Nephron progenitor cell (in vitro differentiated cells): ENCODE data around the gene SMCO4.
"Not testable (repeated sequence)": the region's sequence is repeated elsewhere in the genome, so short reads cannot be mapped to it uniquely, and the experiment has no call there.

Source experiments
- DNase-seq: peaks from one replicate; pipeline ENCODE4 v3.0.0; 2021
- H3K27ac Mint-ChIP-seq: 2 replicates; pipeline ENCODE4 v1.8.0; 2021; ENCODE audit warnings: mild to moderate bottlenecking, moderate library complexity, mixed read lengths
- H3K27me3 Mint-ChIP-seq: 2 replicates; pipeline ENCODE4 v1.8.0; 2021; ENCODE audit warnings: mild to moderate bottlenecking, low read depth, mixed read lengths; ENCODE audit not compliant: poor library complexity
- H3K36me3 Mint-ChIP-seq: 2 replicates; pipeline ENCODE4 v1.8.0; 2021; ENCODE audit warnings: low read depth, mixed read lengths
- H3K4me1 Mint-ChIP-seq: 2 replicates; pipeline ENCODE4 v1.8.0; 2021; ENCODE audit warnings: mixed read lengths
- H3K4me3 Mint-ChIP-seq: 2 replicates; pipeline ENCODE4 v1.8.0; 2021; ENCODE audit warnings: mild to moderate bottlenecking, moderate library complexity, mixed read lengths
- H3K9me3 Mint-ChIP-seq: 2 replicates; pipeline ENCODE4 v1.8.0; 2021; ENCODE audit warnings: mild to moderate bottlenecking, moderate library complexity, mixed read lengths
- CTCF ChIP-seq: fragments of 200-600 bp; sonication (generic); IDR thresholded peaks from 2 replicates; pipeline ENCODE4 v1.5.0; 2021; ENCODE audit warnings: antibody characterized with exemption

The SMCO4 gene

GRCh38 chr11:93467054-93467453 is 76.1 kb downstream of the SMCO4 start:
- no peak overlapping the region for H3K4me3 Mint-ChIP-seq
- no peaks in the 10 kb centered on the region for H3K36me3 Mint-ChIP-seq
- no peak overlapping the region for H3K27ac Mint-ChIP-seq
- DNase-seq, result no peak
- H3K4me1 Mint-ChIP-seq, result no peaks in the 10 kb centered on the region
- H3K27me3 Mint-ChIP-seq, result peaks cover 6% of the 10 kb centered on the region
- peaks cover 14% of the 10 kb centered on the region for H3K9me3 Mint-ChIP-seq
- TF ChIP-seq CTCF, result no peak

- Mint-ChIP-seq H3K4me3 (no peak overlapping the region), H3K36me3 (no peaks in the 10 kb centered on the region), H3K27ac (no peak overlapping the region), H3K4me1 (no peaks in the 10 kb centered on the region), H3K27me3 (peaks cover 6% of the 10 kb centered on the region), H3K9me3 (peaks cover 24% of the 10 kb centered on the region)
- no peak for TF ChIP-seq CTCF
- DNase-seq, result no peak
These were observed 78.2 kb downstream of the SMCO4 start for GRCh38 chr11:93464927-93465540.

GRCh38 chr11:93463666-93464065 is 79.5 kb downstream of the SMCO4 start:
- not testable (repeated sequence) for H3K4me3 Mint-ChIP-seq, H3K36me3 Mint-ChIP-seq, H3K27me3 Mint-ChIP-seq, DNase-seq, H3K4me1 Mint-ChIP-seq, H3K27ac Mint-ChIP-seq
- peaks cover 30% of the 10 kb centered on the region for H3K9me3 Mint-ChIP-seq

- Mint-ChIP-seq H3K27ac (no peak overlapping the region), H3K4me1 (no peaks in the 10 kb centered on the region), H3K9me3 (peaks cover 28% of the 10 kb centered on the region), H3K4me3 (no peak overlapping the region), H3K36me3 (no peaks in the 10 kb centered on the region), H3K27me3 (peaks cover 3% of the 10 kb centered on the region)
- DNase-seq, result no peak
- no peak for TF ChIP-seq CTCF
These were observed 84.9 kb downstream of the SMCO4 start for GRCh38 chr11:93458286-93458685.

- H3K4me1 Mint-ChIP-seq, result peaks cover 12% of the 10 kb centered on the region
- peak; percentile 67 for DNase-seq
- no peak overlapping the region for H3K27ac Mint-ChIP-seq
These were observed 98.5 kb downstream of the SMCO4 start for GRCh38 chr11:93444617-93445073.

GRCh38 chr11:93443232-93443631 is 100.0 kb downstream of the SMCO4 start:
- Mint-ChIP-seq H3K36me3 (peaks cover 25% of the 10 kb centered on the region), H3K9me3 (peaks cover 49% of the 10 kb centered on the region), H3K4me1 (peaks cover 12% of the 10 kb centered on the region)
- not testable (repeated sequence) for H3K27me3 Mint-ChIP-seq, DNase-seq, H3K4me3 Mint-ChIP-seq, H3K27ac Mint-ChIP-seq

More at GRCh38 chr11:93444617-93445073, 98.5 kb downstream of the SMCO4 start:
- TF ChIP-seq CTCF, result no peak
- peaks cover 24% of the 10 kb centered on the region for H3K36me3 Mint-ChIP-seq
- H3K9me3 Mint-ChIP-seq, result peaks cover 48% of the 10 kb centered on the region
- H3K27me3 Mint-ChIP-seq, result peaks cover 7% of the 10 kb centered on the region
- H3K4me3 Mint-ChIP-seq, result peak overlapping the region; percentile 18

GRCh38 chr11:93432247-93432646 is 110.9 kb downstream of the SMCO4 start:
- peaks cover 10% of the 10 kb centered on the region for H3K9me3 Mint-ChIP-seq
- H3K4me1 Mint-ChIP-seq, result peaks cover 5% of the 10 kb centered on the region
- no peak overlapping the region for H3K4me3 Mint-ChIP-seq
- no peaks in the 10 kb centered on the region for H3K36me3 Mint-ChIP-seq
- TF ChIP-seq CTCF, result no peak
- DNase-seq, result no peak
- H3K27ac Mint-ChIP-seq, result no peak overlapping the region
- peaks cover 7% of the 10 kb centered on the region for H3K27me3 Mint-ChIP-seq
